ENCODE measurements around the gene USP2.
"Not testable (repeated sequence)": the region's sequence is repeated elsewhere in the genome, so short reads cannot be mapped to it uniquely, and the experiment has no call there.

USP2 gene

GRCh38 chr11:119412072-119412471 lies 30.6 kb upstream of the USP2 start:
- Histone ChIP-seq H3K27me3 (ENCODE audit: control insufficient read depth in 1 of 2, insufficient read depth in 2 of 2, low read length in 2 of 2) (no peaks in the 10 kb centered on the region), H3K4me1 (ENCODE audit: control insufficient read depth, insufficient read depth, low read length) (no peaks in the 10 kb centered on the region), H3K9ac (ENCODE audit: low read length in 2 of 2) (no peak overlapping the region), H3K27ac (ENCODE audit: low read length) (no peak overlapping the region), H3K36me3 (ENCODE audit: control insufficient read depth in 2 of 2, insufficient read depth in 2 of 2, low read length in 2 of 2) (peaks cover 0 to 2% of the 10 kb centered on the region in 2 donors), H3K4me3 (ENCODE audit: low read length in 2 of 2) (no peak overlapping the region), H3K9me3 (ENCODE audit: control insufficient read depth in 2 of 2, low read length in 2 of 2) (no peaks in the 10 kb centered on the region)

- Histone ChIP-seq H3K36me3 (ENCODE audit: control insufficient read depth in 2 of 2, insufficient read depth in 2 of 2, low read length in 2 of 2) (peaks cover 0 to 2% of the 10 kb centered on the region in 2 donors), H3K4me3 (ENCODE audit: low read length in 2 of 2) (no peak overlapping the region), H3K9ac (ENCODE audit: low read length in 2 of 2) (no peak overlapping the region), H3K27me3 (ENCODE audit: control insufficient read depth in 1 of 2, insufficient read depth in 2 of 2, low read length in 2 of 2) (no peaks in the 10 kb centered on the region), H3K4me1 (ENCODE audit: control insufficient read depth, insufficient read depth, low read length) (no peaks in the 10 kb centered on the region), H3K27ac (ENCODE audit: low read length) (no peak overlapping the region), H3K9me3 (ENCODE audit: control insufficient read depth in 2 of 2, low read length in 2 of 2) (no peaks in the 10 kb centered on the region)
Measured at GRCh38 chr11:119410501-119410900, 29.0 kb upstream of the USP2 start.

- Histone ChIP-seq H3K27me3 (ENCODE audit: control insufficient read depth in 1 of 2, insufficient read depth in 2 of 2, low read length in 2 of 2) (no peaks in the 10 kb centered on the region), H3K4me3 (ENCODE audit: low read length in 2 of 2) (no peak overlapping the region), H3K9ac (ENCODE audit: low read length in 2 of 2) (no peak overlapping the region), H3K4me1 (ENCODE audit: control insufficient read depth, insufficient read depth, low read length) (no peaks in the 10 kb centered on the region), H3K27ac (ENCODE audit: low read length) (no peak overlapping the region), H3K9me3 (ENCODE audit: control insufficient read depth in 2 of 2, low read length in 2 of 2) (no peaks in the 10 kb centered on the region), H3K36me3 (ENCODE audit: control insufficient read depth in 2 of 2, insufficient read depth in 2 of 2, low read length in 2 of 2) (peaks cover 0 to 2% of the 10 kb centered on the region in 2 donors)
Measured at GRCh38 chr11:119409731-119410130, 28.2 kb upstream of the USP2 start.

- Histone ChIP-seq H3K9ac (ENCODE audit: low read length in 2 of 2) (no peak overlapping the region), H3K27me3 (ENCODE audit: control insufficient read depth in 1 of 2, insufficient read depth in 2 of 2, low read length in 2 of 2) (no peaks in the 10 kb centered on the region), H3K4me1 (ENCODE audit: control insufficient read depth, insufficient read depth, low read length) (no peaks in the 10 kb centered on the region), H3K27ac (ENCODE audit: low read length) (no peak overlapping the region), H3K4me3 (ENCODE audit: low read length in 2 of 2) (no peak overlapping the region), H3K9me3 (ENCODE audit: control insufficient read depth in 2 of 2, low read length in 2 of 2) (no peaks in the 10 kb centered on the region), H3K36me3 (ENCODE audit: control insufficient read depth in 2 of 2, insufficient read depth in 2 of 2, low read length in 2 of 2) (peaks cover 0 to 2% of the 10 kb centered on the region in 2 donors)
Measured at GRCh38 chr11:119406005-119406404, 24.5 kb upstream of the USP2 start.

- H3K9me3 ChIP-seq (ENCODE audit: control insufficient read depth in 2 of 2, low read length in 2 of 2); H3K4me1 ChIP-seq (ENCODE audit: control insufficient read depth, insufficient read depth, low read length); H3K27me3 ChIP-seq (ENCODE audit: control insufficient read depth in 1 of 2, insufficient read depth in 2 of 2, low read length in 2 of 2); H3K27ac ChIP-seq (ENCODE audit: low read length); H3K9ac ChIP-seq (ENCODE audit: low read length in 2 of 2); H3K36me3 ChIP-seq (ENCODE audit: control insufficient read depth in 2 of 2, insufficient read depth in 2 of 2, low read length in 2 of 2); H3K4me3 ChIP-seq (ENCODE audit: low read length in 2 of 2): not testable (repeated sequence)
Measured at GRCh38 chr11:119405448-119405847, 24.0 kb upstream of the USP2 start.

- H3K4me1 ChIP-seq (ENCODE audit: control insufficient read depth, insufficient read depth, low read length), result no peaks in the 10 kb centered on the region
- no peak overlapping the region for H3K4me3 ChIP-seq (ENCODE audit: low read length in 2 of 2)
- no peaks in the 10 kb centered on the region for H3K27me3 ChIP-seq (ENCODE audit: control insufficient read depth in 1 of 2, insufficient read depth in 2 of 2, low read length in 2 of 2)
- H3K27ac ChIP-seq (ENCODE audit: low read length), result no peak overlapping the region
- H3K9me3 ChIP-seq (ENCODE audit: control insufficient read depth in 2 of 2, low read length in 2 of 2), result peaks cover 0 to 1% of the 10 kb centered on the region in 2 donors
- peaks cover 0 to 2% of the 10 kb centered on the region in 2 donors for H3K36me3 ChIP-seq (ENCODE audit: control insufficient read depth in 2 of 2, insufficient read depth in 2 of 2, low read length in 2 of 2)
- no peak overlapping the region for H3K9ac ChIP-seq (ENCODE audit: low read length in 2 of 2)
Measured at GRCh38 chr11:119404872-119405271, 23.4 kb upstream of the USP2 start.

- H3K27ac ChIP-seq (ENCODE audit: low read length), result no peak overlapping the region
- no peak overlapping the region for H3K9ac ChIP-seq (ENCODE audit: low read length in 2 of 2)
- no peaks in the 10 kb centered on the region for H3K27me3 ChIP-seq (ENCODE audit: control insufficient read depth in 1 of 2, insufficient read depth in 2 of 2, low read length in 2 of 2)
- peaks cover 0 to 5% of the 10 kb centered on the region in 2 donors for H3K9me3 ChIP-seq (ENCODE audit: control insufficient read depth in 2 of 2, low read length in 2 of 2)
- no peaks in the 10 kb centered on the region for H3K36me3 ChIP-seq (ENCODE audit: control insufficient read depth in 2 of 2, insufficient read depth in 2 of 2, low read length in 2 of 2)
- no peaks in the 10 kb centered on the region for H3K4me1 ChIP-seq (ENCODE audit: control insufficient read depth, insufficient read depth, low read length)
- no peak overlapping the region for H3K4me3 ChIP-seq (ENCODE audit: low read length in 2 of 2)
Measured at GRCh38 chr11:119403021-119403420, 21.5 kb upstream of the USP2 start.

- Histone ChIP-seq H3K9ac (ENCODE audit: low read length in 2 of 2) (no peak overlapping the region), H3K4me3 (ENCODE audit: low read length in 2 of 2) (no peak overlapping the region), H3K9me3 (ENCODE audit: control insufficient read depth in 2 of 2, low read length in 2 of 2) (peaks cover 0 to 5% of the 10 kb centered on the region in 2 donors), H3K27ac (ENCODE audit: low read length) (no peak overlapping the region), H3K36me3 (ENCODE audit: control insufficient read depth in 2 of 2, insufficient read depth in 2 of 2, low read length in 2 of 2) (no peaks in the 10 kb centered on the region), H3K4me1 (ENCODE audit: control insufficient read depth, insufficient read depth, low read length) (no peaks in the 10 kb centered on the region), H3K27me3 (ENCODE audit: control insufficient read depth in 1 of 2, insufficient read depth in 2 of 2, low read length in 2 of 2) (no peaks in the 10 kb centered on the region)
Measured at GRCh38 chr11:119402470-119402869, 21.0 kb upstream of the USP2 start.

- no peak overlapping the region for H3K4me3 ChIP-seq (ENCODE audit: low read length in 2 of 2)
- H3K36me3 ChIP-seq (ENCODE audit: control insufficient read depth in 2 of 2, insufficient read depth in 2 of 2, low read length in 2 of 2), result no peaks in the 10 kb centered on the region
- peaks cover 0 to 5% of the 10 kb centered on the region in 2 donors for H3K9me3 ChIP-seq (ENCODE audit: control insufficient read depth in 2 of 2, low read length in 2 of 2)
- H3K9ac ChIP-seq (ENCODE audit: low read length in 2 of 2), result no peak overlapping the region
- no peaks in the 10 kb centered on the region for H3K4me1 ChIP-seq (ENCODE audit: control insufficient read depth, insufficient read depth, low read length)
- no peaks in the 10 kb centered on the region for H3K27me3 ChIP-seq (ENCODE audit: control insufficient read depth in 1 of 2, insufficient read depth in 2 of 2, low read length in 2 of 2)
- H3K27ac ChIP-seq (ENCODE audit: low read length), result no peak overlapping the region
Measured at GRCh38 chr11:119400860-119401259, 19.4 kb upstream of the USP2 start.

GRCh38 chr11:119397740-119398139 lies 16.2 kb upstream of the USP2 start:
- H3K36me3 ChIP-seq (ENCODE audit: control insufficient read depth in 2 of 2, insufficient read depth in 2 of 2, low read length in 2 of 2), result no peaks in the 10 kb centered on the region
- peaks cover 0 to 5% of the 10 kb centered on the region in 2 donors for H3K9me3 ChIP-seq (ENCODE audit: control insufficient read depth in 2 of 2, low read length in 2 of 2)
- H3K4me1 ChIP-seq (ENCODE audit: control insufficient read depth, insufficient read depth, low read length), result no peaks in the 10 kb centered on the region
- no peaks in the 10 kb centered on the region for H3K27me3 ChIP-seq (ENCODE audit: control insufficient read depth in 1 of 2, insufficient read depth in 2 of 2, low read length in 2 of 2)
- no peak overlapping the region for H3K27ac ChIP-seq (ENCODE audit: low read length)
- H3K9ac ChIP-seq (ENCODE audit: low read length in 2 of 2), result no peak overlapping the region
- H3K4me3 ChIP-seq (ENCODE audit: low read length in 2 of 2), result no peak overlapping the region

- H3K36me3 ChIP-seq (ENCODE audit: control insufficient read depth in 2 of 2, insufficient read depth in 2 of 2, low read length in 2 of 2), result no peaks in the 10 kb centered on the region
- no peaks in the 10 kb centered on the region for H3K27me3 ChIP-seq (ENCODE audit: control insufficient read depth in 1 of 2, insufficient read depth in 2 of 2, low read length in 2 of 2)
- H3K9me3 ChIP-seq (ENCODE audit: control insufficient read depth in 2 of 2, low read length in 2 of 2), result peaks cover 0 to 5% of the 10 kb centered on the region in 2 donors
Measured at GRCh38 chr11:119396835-119397234, 15.3 kb upstream of the USP2 start.

More at GRCh38 chr11:119396835-119397234, 15.3 kb upstream of the USP2 start:
- Histone ChIP-seq H3K4me3 (ENCODE audit: low read length in 2 of 2) (no peak overlapping the region), H3K4me1 (ENCODE audit: control insufficient read depth, insufficient read depth, low read length) (no peaks in the 10 kb centered on the region), H3K9ac (ENCODE audit: low read length in 2 of 2) (no peak overlapping the region), H3K27ac (ENCODE audit: low read length) (no peak overlapping the region)

Data from stomach smooth muscle (tissue), 2 donors.